Neuron (in vitro differentiated cells): ENCODE measurements around the gene ASAP2.

Experiments
- H2AFZ ChIP-seq: one replicate; pipeline ENCODE4 v1.6.1; 2013; ENCODE audit warnings: low read depth, mild to moderate bottlenecking, inconsistent platforms, low read length, moderate library complexity
- H3K27me3 ChIP-seq: one replicate; pipeline ENCODE4 v1.6.1; 2013; ENCODE audit warnings: low read length; ENCODE audit not compliant: insufficient read depth
- H3K36me3 ChIP-seq: one replicate; pipeline ENCODE4 v1.6.1; 2013; ENCODE audit warnings: low read length; ENCODE audit not compliant: insufficient read depth
- H3K4me1 ChIP-seq: one replicate; pipeline ENCODE4 v1.6.1; 2013; ENCODE audit warnings: low read length; ENCODE audit not compliant: insufficient read depth
- H3K4me3 ChIP-seq: 2 replicates; pipeline ENCODE4 v1.5.1; 2013; ENCODE audit warnings: mild to moderate bottlenecking, low read length, moderate library complexity
- H3K9me3 ChIP-seq: one replicate; pipeline ENCODE4 v1.6.1; 2013; ENCODE audit warnings: low read length

ASAP2 gene

GRCh38 chr2:9234680-9235146, 28.1 kb downstream of the ASAP2 start:
- H2AFZ ChIP-seq = no peak overlapping the region
- H3K4me3 ChIP-seq = no peak overlapping the region
- no peaks in the 10 kb centered on the region for H3K27me3 ChIP-seq
- peaks cover 55% of the 10 kb centered on the region for H3K4me1 ChIP-seq
- H3K9me3 ChIP-seq = no peaks in the 10 kb centered on the region
- no peaks in the 10 kb centered on the region for H3K36me3 ChIP-seq

- H3K27me3 ChIP-seq = no peaks in the 10 kb centered on the region
- H2AFZ ChIP-seq = no peak overlapping the region
- H3K4me1 ChIP-seq = peaks cover 48% of the 10 kb centered on the region
- no peak overlapping the region for H3K4me3 ChIP-seq
- no peaks in the 10 kb centered on the region for H3K36me3 ChIP-seq
- H3K9me3 ChIP-seq = no peaks in the 10 kb centered on the region
These were observed 28.8 kb downstream of the ASAP2 start for GRCh38 chr2:9235147-9236044.

GRCh38 chr2:9236045-9236344, 29.4 kb downstream of the ASAP2 start:
- H3K9me3 ChIP-seq = no peaks in the 10 kb centered on the region
- no peak overlapping the region for H2AFZ ChIP-seq
- no peaks in the 10 kb centered on the region for H3K36me3 ChIP-seq
- no peaks in the 10 kb centered on the region for H3K27me3 ChIP-seq
- no peak overlapping the region for H3K4me3 ChIP-seq
- H3K4me1 ChIP-seq = peaks cover 43% of the 10 kb centered on the region

GRCh38 chr2:9236867-9237266, 30.3 kb downstream of the ASAP2 start:
- H3K4me3 ChIP-seq = no peak overlapping the region
- no peaks in the 10 kb centered on the region for H3K36me3 ChIP-seq
- H3K4me1 ChIP-seq = peaks cover 35% of the 10 kb centered on the region

GRCh38 chr2:9237831-9238230, 31.2 kb downstream of the ASAP2 start:
- Histone ChIP-seq H3K4me3 (no peak overlapping the region), H3K27me3 (no peaks in the 10 kb centered on the region), H2AFZ (no peak overlapping the region), H3K36me3 (no peaks in the 10 kb centered on the region), H3K4me1 (peaks cover 25% of the 10 kb centered on the region), H3K9me3 (peaks cover 5% of the 10 kb centered on the region)

More at GRCh38 chr2:9236867-9237266, 30.3 kb downstream of the ASAP2 start:
- no peak overlapping the region for H2AFZ ChIP-seq
- H3K9me3 ChIP-seq = no peaks in the 10 kb centered on the region
- H3K27me3 ChIP-seq = no peaks in the 10 kb centered on the region

- Histone ChIP-seq H2AFZ (no peak overlapping the region), H3K36me3 (no peaks in the 10 kb centered on the region), H3K4me3 (no peak overlapping the region), H3K9me3 (peaks cover 5% of the 10 kb centered on the region), H3K27me3 (no peaks in the 10 kb centered on the region), H3K4me1 (peaks cover 21% of the 10 kb centered on the region)
These were observed 32.1 kb downstream of the ASAP2 start for GRCh38 chr2:9238591-9239326.

- Histone ChIP-seq H3K4me3 (no peak overlapping the region), H3K27me3 (no peaks in the 10 kb centered on the region), H3K9me3 (peaks cover 5% of the 10 kb centered on the region), H3K4me1 (peaks cover 18% of the 10 kb centered on the region), H2AFZ (no peak overlapping the region), H3K36me3 (no peaks in the 10 kb centered on the region)
These were observed 33.0 kb downstream of the ASAP2 start for GRCh38 chr2:9239616-9240015.

- no peak overlapping the region for H2AFZ ChIP-seq
- H3K27me3 ChIP-seq = no peaks in the 10 kb centered on the region
- H3K36me3 ChIP-seq = no peaks in the 10 kb centered on the region
- H3K9me3 ChIP-seq = peaks cover 5% of the 10 kb centered on the region
- H3K4me1 ChIP-seq = peaks cover 13% of the 10 kb centered on the region
- no peak overlapping the region for H3K4me3 ChIP-seq
These were observed 34.1 kb downstream of the ASAP2 start for GRCh38 chr2:9240745-9241144.

- H3K9me3 ChIP-seq = peaks cover 5% of the 10 kb centered on the region
- no peaks in the 10 kb centered on the region for H3K36me3 ChIP-seq
- no peak overlapping the region for H2AFZ ChIP-seq
- H3K4me3 ChIP-seq = no peak overlapping the region
- H3K27me3 ChIP-seq = no peaks in the 10 kb centered on the region
- H3K4me1 ChIP-seq = peaks cover 13% of the 10 kb centered on the region
These were observed 34.6 kb downstream of the ASAP2 start for GRCh38 chr2:9241233-9241632.

GRCh38 chr2:9243357-9243756, 36.7 kb downstream of the ASAP2 start:
- Histone ChIP-seq H3K4me3 (no peak overlapping the region), H3K4me1 (peaks cover 7% of the 10 kb centered on the region), H2AFZ (no peak overlapping the region), H3K9me3 (peaks cover 5% of the 10 kb centered on the region), H3K27me3 (no peaks in the 10 kb centered on the region), H3K36me3 (no peaks in the 10 kb centered on the region)

GRCh38 chr2:9244985-9245544, 38.5 kb downstream of the ASAP2 start:
- Histone ChIP-seq H2AFZ (no peak overlapping the region), H3K4me1 (no peaks in the 10 kb centered on the region), H3K36me3 (no peaks in the 10 kb centered on the region), H3K9me3 (peaks cover 5% of the 10 kb centered on the region), H3K4me3 (no peak overlapping the region), H3K27me3 (no peaks in the 10 kb centered on the region)

- Histone ChIP-seq H3K9me3 (peaks cover 3% of the 10 kb centered on the region), H3K27me3 (no peaks in the 10 kb centered on the region), H2AFZ (no peak overlapping the region), H3K4me3 (no peak overlapping the region), H3K4me1 (peaks cover 13% of the 10 kb centered on the region), H3K36me3 (no peaks in the 10 kb centered on the region)
These were observed 40.6 kb downstream of the ASAP2 start for GRCh38 chr2:9247177-9247576.

GRCh38 chr2:9247786-9248185, 41.2 kb downstream of the ASAP2 start:
- no peaks in the 10 kb centered on the region for H3K9me3 ChIP-seq
- no peak overlapping the region for H2AFZ ChIP-seq
- no peaks in the 10 kb centered on the region for H3K27me3 ChIP-seq
- H3K4me3 ChIP-seq = no peak overlapping the region
- no peaks in the 10 kb centered on the region for H3K36me3 ChIP-seq
- H3K4me1 ChIP-seq = peaks cover 16% of the 10 kb centered on the region
